GM12801 (cell line): ENCODE results near the gene C1orf94.

Source experiments
- CTCF ChIP-seq: IDR thresholded peaks from one replicate; pipeline ENCODE4 v1.5.1; 2011; ENCODE audit warnings: control low read depth; ENCODE audit not compliant: insufficient read length; ENCODE audit errors: extremely low read depth

C1orf94 gene

GRCh38 chr1:34132161-34132420 lies 44.6 kb upstream of the C1orf94 start:
- TF ChIP-seq CTCF, result no peak

- TF ChIP-seq CTCF, result no peak
Measured at GRCh38 chr1:34137411-34137810, 39.3 kb upstream of the C1orf94 start.

- no peak for TF ChIP-seq CTCF
Measured at GRCh38 chr1:34140011-34140676, 36.6 kb upstream of the C1orf94 start.

- TF ChIP-seq CTCF, result no peak
Measured at GRCh38 chr1:34143975-34144374, 32.7 kb upstream of the C1orf94 start.

GRCh38 chr1:34144766-34145165 lies 31.9 kb upstream of the C1orf94 start:
- TF ChIP-seq CTCF, result no peak

- TF ChIP-seq CTCF, result no peak
Measured at GRCh38 chr1:34147301-34147700, 29.4 kb upstream of the C1orf94 start.

GRCh38 chr1:34149501-34149900 lies 27.2 kb upstream of the C1orf94 start:
- TF ChIP-seq CTCF, result no peak

GRCh38 chr1:34153246-34153645 lies 23.5 kb upstream of the C1orf94 start:
- TF ChIP-seq CTCF, result no peak
